Testis (tissue), 3 donors: Measurements from ENCODE around the gene TTC23L. TPM values are rescaled to one million over a fixed set of nuclear protein-coding genes. Genes with fewer than 3 reads are reported as not detected.
A peak's percentile ranks its signal among the peaks of the same experiment; 100 is the strongest.

ENCODE experiments used
- DNase-seq: peaks from one replicate; pipeline ENCODE4 v3.0.0-alpha.2; 2019
- H3K27ac ChIP-seq, 2 donors: fragments of 200-600 bp; sonication (generic); one replicate each; pipeline ENCODE4 v1.5.1; 2019
- H3K27me3 ChIP-seq: fragments of 200-600 bp; sonication (generic); one replicate; pipeline ENCODE4 v1.5.1; 2019
- H3K36me3 ChIP-seq: fragments of 200-600 bp; sonication (generic); one replicate; pipeline ENCODE4 v1.5.1; 2017; ENCODE audit warnings: low read depth; ENCODE audit errors: missing control alignments
- H3K4me1 ChIP-seq: fragments of 200-600 bp; sonication (generic); one replicate; pipeline ENCODE4 v1.5.1; 2019
- H3K4me3 ChIP-seq, 2 donors: fragments of 200-600 bp; sonication (generic); one replicate each; pipeline ENCODE4 v1.5.1; 2017 to 2019
- H3K9me3 ChIP-seq: fragments of 200-600 bp; sonication (generic); one replicate; pipeline ENCODE4 v1.5.1; 2017
- POLR2A ChIP-seq: fragments of 450-650 bp; IDR thresholded peaks from one replicate; pipeline ENCODE4 v1.6.1; 2017; ENCODE audit warnings: antibody characterized with exemption, mild to moderate bottlenecking, moderate library complexity
- WGBS, 2 donors: methylation state at CpG; one replicate each; pipeline ENCODE4 v1.1.5; 2018; 5-methylcytosine and 5-hydroxymethylcytosine counted together
- intact Hi-C: fragments of 100-400 bp; cut with DNase I; formaldehyde crosslinking; loops from one replicate; pipeline ENCODE4 v1.15.1; 2023; ENCODE audit warnings: low total_unique reads
- polyA plus RNA-seq: library from polyadenylated mRNA; stranded (reverse); fragments of 350-450 nt; fragmentation: Illumina TruSeq; extraction: RNeasy Lipid Tissue Mini Kit (QIAGEN cat#74804); gene quantifications from one replicate; pipeline ENCODE4 v1.2.3, GENCODE V29; 2014; ENCODE audit warnings: low read depth, low replicate concordance; ENCODE audit not compliant: insufficient read depth
- total RNA-seq, 2 donors: library from RNA; depleted of rRNA; stranded (reverse); fragments of >200 nt; gene quantifications; one replicate each; pipeline ENCODE4 v1.2.3, GENCODE V29; 2016
- TF ChIP-seq, protein P1 (sequence below), 3 experiments: fragments of 450-650 bp in 2 of 3; fragments of 200-600 bp in 1 of 3; sonication (generic) in 1 of 3; IDR thresholded peaks; one replicate each; pipeline ENCODE4 v1.5.1; 2016 to 2019; ENCODE audit warnings: antibody characterized with exemption in 3 of 3, mild to moderate bottlenecking in 2 of 3, moderate library complexity in 1 of 3

The TTC23L gene
- total and polyA plus RNA-seq, 3 donors from 2014 or later = 16.9 to 60.6 (median 28.2) TPM

DNA sequence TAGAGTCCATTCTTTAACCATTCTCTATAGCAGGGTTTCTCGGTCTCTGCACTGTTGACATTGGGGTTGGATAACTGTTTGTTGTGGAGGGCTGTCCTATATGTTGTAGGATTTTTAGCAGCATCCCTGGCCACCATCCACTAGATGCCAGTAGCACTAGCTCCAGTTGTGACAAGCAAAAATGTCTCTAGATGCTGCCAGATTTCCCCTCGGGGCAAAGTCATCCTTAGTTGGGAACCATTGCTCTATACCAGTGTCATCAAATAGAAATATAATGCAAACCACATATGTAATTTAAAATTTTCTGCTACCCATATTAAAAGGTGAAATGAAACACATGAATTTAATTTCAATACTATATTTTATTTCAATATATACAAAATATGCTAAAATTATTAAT lies 2.9 kb downstream of the TTC23L start:
- H3K4me3 ChIP-seq = no peak overlapping the region
- no peaks in the 10 kb centered on the region for H3K9me3 ChIP-seq
- whole genome bisulfite sequencing, 2 donors = 84 to 93% methylated on average over 2 of the region's 2 CpGs
- H3K36me3 ChIP-seq = no peaks in the 10 kb centered on the region
- no peak overlapping the region for H3K27ac ChIP-seq
- no peaks in the 10 kb centered on the region for H3K27me3 ChIP-seq
- intact Hi-C loops = no loop called here
- H3K4me1 ChIP-seq = peaks cover 5% of the 10 kb centered on the region
- DNase-seq = no peak
- no peak for TF ChIP-seq POLR2A
- TF ChIP-seq, protein P1, sequence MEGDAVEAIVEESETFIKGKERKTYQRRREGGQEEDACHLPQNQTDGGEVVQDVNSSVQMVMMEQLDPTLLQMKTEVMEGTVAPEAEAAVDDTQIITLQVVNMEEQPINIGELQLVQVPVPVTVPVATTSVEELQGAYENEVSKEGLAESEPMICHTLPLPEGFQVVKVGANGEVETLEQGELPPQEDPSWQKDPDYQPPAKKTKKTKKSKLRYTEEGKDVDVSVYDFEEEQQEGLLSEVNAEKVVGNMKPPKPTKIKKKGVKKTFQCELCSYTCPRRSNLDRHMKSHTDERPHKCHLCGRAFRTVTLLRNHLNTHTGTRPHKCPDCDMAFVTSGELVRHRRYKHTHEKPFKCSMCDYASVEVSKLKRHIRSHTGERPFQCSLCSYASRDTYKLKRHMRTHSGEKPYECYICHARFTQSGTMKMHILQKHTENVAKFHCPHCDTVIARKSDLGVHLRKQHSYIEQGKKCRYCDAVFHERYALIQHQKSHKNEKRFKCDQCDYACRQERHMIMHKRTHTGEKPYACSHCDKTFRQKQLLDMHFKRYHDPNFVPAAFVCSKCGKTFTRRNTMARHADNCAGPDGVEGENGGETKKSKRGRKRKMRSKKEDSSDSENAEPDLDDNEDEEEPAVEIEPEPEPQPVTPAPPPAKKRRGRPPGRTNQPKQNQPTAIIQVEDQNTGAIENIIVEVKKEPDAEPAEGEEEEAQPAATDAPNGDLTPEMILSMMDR (IDR thresholded peaks at IDR 0.05) = no peak

DNA sequence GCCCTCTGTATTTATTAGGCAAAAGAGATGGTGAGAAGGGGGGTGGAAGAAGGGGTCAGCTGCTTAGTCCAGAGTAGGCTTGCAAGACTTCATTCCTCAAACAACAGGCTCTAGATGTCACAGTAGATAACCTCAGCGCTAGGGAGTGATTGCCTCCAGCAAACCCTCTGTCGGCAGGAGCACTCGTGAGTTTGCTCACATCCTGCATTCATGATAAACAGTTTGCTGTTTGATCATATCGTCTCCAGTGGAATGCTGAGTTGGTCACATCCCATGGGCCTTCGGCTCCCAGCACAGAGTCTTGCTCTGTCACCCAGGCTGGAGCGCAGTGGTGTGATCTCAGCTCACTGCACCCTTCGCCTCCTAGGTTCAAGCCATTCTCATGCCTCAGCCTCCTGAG lies 3.6 kb downstream of the TTC23L start:
- intact Hi-C loops = no loop called here
- 84 to 87% methylated on average over 7 of the region's 7 CpGs for WGBS, 2 donors
- no peak for TF ChIP-seq POLR2A
- TF ChIP-seq, protein P1 (IDR thresholded peaks at IDR 0.05) = no peak

DNA sequence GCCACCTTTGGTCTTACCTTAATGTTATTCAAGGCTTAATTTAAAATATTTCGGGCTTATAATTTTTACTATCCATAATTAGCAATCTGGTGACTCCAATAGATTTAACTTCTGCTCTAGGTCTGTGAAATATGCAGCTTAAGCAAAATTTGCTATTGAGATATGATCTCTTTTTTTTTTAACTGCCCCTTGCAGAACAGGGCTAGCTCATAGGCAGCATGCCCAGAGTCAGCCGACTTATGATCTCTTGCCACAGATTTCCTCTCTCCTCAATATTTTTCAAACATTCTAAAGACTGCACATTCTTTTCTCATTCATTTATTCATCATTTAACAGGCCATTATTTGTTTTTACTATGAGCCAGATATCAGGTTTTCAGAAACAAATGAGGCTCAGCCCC lies 4.5 kb downstream of the TTC23L start:
- no peaks in the 10 kb centered on the region for H3K9me3 ChIP-seq
- H3K36me3 ChIP-seq = no peaks in the 10 kb centered on the region
- TF ChIP-seq POLR2A = no peak
- TF ChIP-seq, protein P1 (IDR thresholded peaks at IDR 0.05) = no peak
- peak; percentile 27 for DNase-seq
- WGBS, 2 donors = 60 to 66% methylated on average over 2 of the region's 2 CpGs
- no peak overlapping the region for H3K27ac ChIP-seq
- H3K27me3 ChIP-seq = no peaks in the 10 kb centered on the region
- H3K4me3 ChIP-seq = no peak overlapping the region
- intact Hi-C loops = no loop called here
- H3K4me1 ChIP-seq = peaks cover 5% of the 10 kb centered on the region

More for the DNA sequence above, 3.6 kb downstream of the TTC23L start:
- Histone ChIP-seq H3K27me3 (no peaks in the 10 kb centered on the region), H3K27ac (no peak overlapping the region), H3K9me3 (no peaks in the 10 kb centered on the region), H3K4me1 (peaks cover 5% of the 10 kb centered on the region), H3K4me3 (no peak overlapping the region), H3K36me3 (no peaks in the 10 kb centered on the region)
- DNase-seq = no peak

GRCh38 chr5:34844106-34844505 lies 5.1 kb downstream of the TTC23L start:
- Histone ChIP-seq H3K27ac (no peak overlapping the region), H3K27me3 (no peaks in the 10 kb centered on the region), H3K4me1 (peaks cover 5% of the 10 kb centered on the region), H3K36me3 (no peaks in the 10 kb centered on the region), H3K4me3 (no peak overlapping the region), H3K9me3 (no peaks in the 10 kb centered on the region)
- intact Hi-C loops = no loop called here
- TF ChIP-seq, protein P1 (IDR thresholded peaks at IDR 0.05) = no peak
- TF ChIP-seq POLR2A = no peak
- no peak for DNase-seq
- 59 to 77% methylated on average over 3 of the region's 3 CpGs for WGBS, 2 donors

DNA sequence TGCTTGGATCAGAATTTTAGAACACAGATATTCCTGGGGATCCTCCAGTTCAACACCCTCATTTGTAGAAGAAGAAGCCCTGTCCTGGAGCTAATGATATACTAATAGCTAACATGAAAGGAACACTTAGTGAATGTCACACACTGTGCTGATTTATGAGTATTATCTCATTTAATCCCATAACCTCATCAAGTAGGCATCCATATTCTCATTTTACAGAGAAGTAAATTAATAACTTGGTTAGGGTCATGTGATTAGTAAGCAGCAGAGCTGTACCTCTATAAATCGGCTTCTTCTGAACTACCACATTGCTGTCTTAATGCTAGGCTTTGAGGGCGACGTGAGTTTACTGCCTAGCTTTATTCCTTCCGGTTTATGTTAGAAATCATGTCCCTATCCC lies 6.0 kb downstream of the TTC23L start:
- no peaks in the 10 kb centered on the region for H3K36me3 ChIP-seq
- H3K27ac ChIP-seq = no peak overlapping the region
- intact Hi-C loops = no loop called here
- TF ChIP-seq, protein P1 (IDR thresholded peaks at IDR 0.05) = no peak
- TF ChIP-seq POLR2A = no peak
- H3K4me3 ChIP-seq = no peak overlapping the region
- 72 to 83% methylated on average over 4 of the region's 4 CpGs for WGBS, 2 donors
- H3K27me3 ChIP-seq = no peaks in the 10 kb centered on the region
- H3K9me3 ChIP-seq = no peaks in the 10 kb centered on the region
- DNase-seq = no peak
- no peaks in the 10 kb centered on the region for H3K4me1 ChIP-seq
